Caco-2 (cell line): ENCODE results near the gene TCERG1L. TPM values are rescaled to one million over a fixed set of nuclear protein-coding genes. Genes with fewer than 3 reads are reported as not detected.
"Not testable (repeated sequence)": the region's sequence is repeated elsewhere in the genome, so short reads cannot be mapped to it uniquely, and the experiment has no call there.

Experiments used
- BruUV-seq: library from RNA; stranded (reverse); fragments of 400-500 nt; replicated peaks from 2 replicates; lab custom pipeline; 2021; lab: Mats Ljungman, UMichigan
- CTCF ChIA-PET: fragments of 300-600 bp; sonication (Branson Sonifier 250); formaldehyde crosslinking; loops from one replicate; lab custom pipeline; 2022; ENCODE audit warnings: antibody characterized with exemption; lab: Charles Lee
- POLR2A ChIA-PET: fragments of 300-600 bp; sonication (Branson Sonifier 250); formaldehyde crosslinking; loops from one replicate; lab custom pipeline; 2022; ENCODE audit warnings: antibody characterized with exemption; lab: Charles Lee
- DNase-seq, 2 experiments: peaks; one replicate each; pipeline versions ENCODE4 v3.0.0 to v3.0.0-alpha.2; 2020 to 2022
- H3K27me3 ChIP-seq: replicated peaks from 2 replicates; pipeline ENCODE4 v1.6.0; 2011; ENCODE audit warnings: low read length; ENCODE audit not compliant: control insufficient read depth, insufficient read depth
- H3K36me3 ChIP-seq: 2 replicates; pipeline ENCODE4 v1.5.1; 2011; ENCODE audit warnings: low read length; ENCODE audit not compliant: control insufficient read depth, insufficient read depth
- H3K4me1 ChIP-seq: fragments of 250-450 bp; sonication (Bioruptor Pico); 2 replicates; pipeline ENCODE4 v1.5.1; 2020; ENCODE audit warnings: mild to moderate bottlenecking
- H3K4me3 ChIP-seq: 2 replicates; pipeline ENCODE4 v1.5.1; 2011; ENCODE audit warnings: low read depth, mild to moderate bottlenecking, control low read depth, low read length
- H3K9me3 ChIP-seq: fragments of 250-450 bp; sonication (Bioruptor Pico); 2 replicates; pipeline ENCODE4 v1.5.1; 2020; ENCODE audit warnings: mild to moderate bottlenecking, moderate library complexity
- H3K27ac Mint-ChIP-seq: one replicate; pipeline ENCODE4 v1.8.0; 2022; ENCODE audit warnings: mixed read lengths; ENCODE audit not compliant: unreplicated experiment
- H3K27me3 Mint-ChIP-seq: one replicate; pipeline ENCODE4 v1.8.0; 2022; ENCODE audit warnings: mixed read lengths; ENCODE audit not compliant: insufficient read depth, unreplicated experiment
- H3K36me3 Mint-ChIP-seq: one replicate; pipeline ENCODE4 v1.8.0; 2022; ENCODE audit warnings: mild to moderate bottlenecking, mixed read lengths; ENCODE audit not compliant: insufficient read depth, unreplicated experiment
- H3K4me1 Mint-ChIP-seq: one replicate; pipeline ENCODE4 v1.8.0; 2022; ENCODE audit warnings: low read depth, mixed read lengths; ENCODE audit not compliant: unreplicated experiment
- H3K4me3 Mint-ChIP-seq: one replicate; pipeline ENCODE4 v1.8.0; 2022; ENCODE audit warnings: mild to moderate bottlenecking, moderate library complexity, mixed read lengths; ENCODE audit not compliant: unreplicated experiment
- H3K9me3 Mint-ChIP-seq: one replicate; pipeline ENCODE4 v1.8.0; 2022; ENCODE audit warnings: mixed read lengths; ENCODE audit not compliant: unreplicated experiment
- intact Hi-C: fragments of 100-400 bp; cut with micrococcal nuclease; formaldehyde crosslinking; loops from one replicate; pipeline ENCODE4 v1.10.0; 2022; ENCODE audit not compliant: unreplicated experiment
- total RNA-seq: library from RNA; stranded (reverse); gene quantifications from 2 replicates; pipeline ENCODE4 v1.2.3, GENCODE V29; 2022
- TF ChIP-seq, protein P1 (sequence below), 2 experiments: fragments of 200-600 bp in 1 of 2; IDR thresholded peaks; 1 replicate in 1 of 2; 2 replicates in 1 of 2; pipeline versions ENCODE4 v1.5.1 to v1.8.0; 2011 to 2022; ENCODE audit warnings: antibody characterized with exemption in 1 of 2, control low read depth in 1 of 2, inconsistent platforms in 1 of 2, low read depth in 1 of 2, low read length in 1 of 2, mild to moderate bottlenecking in 1 of 2, moderate library complexity in 1 of 2; ENCODE audit not compliant: insufficient read depth in 1 of 2, severe bottlenecking in 1 of 2, unreplicated experiment in 1 of 2

TCERG1L gene
- total RNA-seq, 1 experiment from 2014 or later = not detected

GRCh38 chr10:131177431-131178327 lies 133.8 kb downstream of the TCERG1L start:
- Histone ChIP-seq H3K36me3 (no peaks in the 10 kb centered on the region), H3K9me3 (no peaks in the 10 kb centered on the region), H3K4me1 (no peaks in the 10 kb centered on the region), H3K27me3 (no peaks in the 10 kb centered on the region), H3K4me3 (no peak overlapping the region)
- Mint-ChIP-seq H3K27ac (no peak overlapping the region), H3K4me3 (no peak overlapping the region), H3K4me1 (no peaks in the 10 kb centered on the region), H3K9me3 (peaks cover 5% of the 10 kb centered on the region), H3K36me3 (no peaks in the 10 kb centered on the region), H3K27me3 (no peaks in the 10 kb centered on the region)
- intact Hi-C loops = no loop called here
- BruUV-seq = no TSS peak
- TF ChIP-seq, protein P1, sequence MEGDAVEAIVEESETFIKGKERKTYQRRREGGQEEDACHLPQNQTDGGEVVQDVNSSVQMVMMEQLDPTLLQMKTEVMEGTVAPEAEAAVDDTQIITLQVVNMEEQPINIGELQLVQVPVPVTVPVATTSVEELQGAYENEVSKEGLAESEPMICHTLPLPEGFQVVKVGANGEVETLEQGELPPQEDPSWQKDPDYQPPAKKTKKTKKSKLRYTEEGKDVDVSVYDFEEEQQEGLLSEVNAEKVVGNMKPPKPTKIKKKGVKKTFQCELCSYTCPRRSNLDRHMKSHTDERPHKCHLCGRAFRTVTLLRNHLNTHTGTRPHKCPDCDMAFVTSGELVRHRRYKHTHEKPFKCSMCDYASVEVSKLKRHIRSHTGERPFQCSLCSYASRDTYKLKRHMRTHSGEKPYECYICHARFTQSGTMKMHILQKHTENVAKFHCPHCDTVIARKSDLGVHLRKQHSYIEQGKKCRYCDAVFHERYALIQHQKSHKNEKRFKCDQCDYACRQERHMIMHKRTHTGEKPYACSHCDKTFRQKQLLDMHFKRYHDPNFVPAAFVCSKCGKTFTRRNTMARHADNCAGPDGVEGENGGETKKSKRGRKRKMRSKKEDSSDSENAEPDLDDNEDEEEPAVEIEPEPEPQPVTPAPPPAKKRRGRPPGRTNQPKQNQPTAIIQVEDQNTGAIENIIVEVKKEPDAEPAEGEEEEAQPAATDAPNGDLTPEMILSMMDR (IDR thresholded peaks at IDR 0.05; ENCODE audit: insufficient read depth in 1 of 2, low read depth in 1 of 2, low read length in 1 of 2, severe bottlenecking in 1 of 2, unreplicated experiment in 1 of 2) = no peak
- CTCF ChIA-PET = no interaction called here
- POLR2A ChIA-PET = no interaction called here
- no peak for DNase-seq

GRCh38 chr10:131176907-131177306 lies 134.6 kb downstream of the TCERG1L start:
- H3K4me3 ChIP-seq = no peak overlapping the region
- TF ChIP-seq, protein P1 (IDR thresholded peaks at IDR 0.05; ENCODE audit: insufficient read depth in 1 of 2, low read depth in 1 of 2, low read length in 1 of 2, severe bottlenecking in 1 of 2, unreplicated experiment in 1 of 2) = no peak
- POLR2A ChIA-PET = no interaction called here
- H3K9me3 ChIP-seq = no peaks in the 10 kb centered on the region
- H3K27me3 ChIP-seq = no peaks in the 10 kb centered on the region
- intact Hi-C loops = no loop called here
- Mint-ChIP-seq H3K4me3 (no peak overlapping the region), H3K4me1 (no peaks in the 10 kb centered on the region), H3K36me3 (no peaks in the 10 kb centered on the region), H3K27me3 (no peaks in the 10 kb centered on the region), H3K9me3 (peaks cover 5% of the 10 kb centered on the region), H3K27ac (no peak overlapping the region)
- no peak for DNase-seq
- H3K4me1 ChIP-seq = no peaks in the 10 kb centered on the region
- CTCF ChIA-PET = no interaction called here
- no TSS peak for BruUV-seq
- H3K36me3 ChIP-seq = no peaks in the 10 kb centered on the region

GRCh38 chr10:131176324-131176723 lies 135.2 kb downstream of the TCERG1L start:
- intact Hi-C loops, H3K4me1 ChIP-seq, H3K9me3 ChIP-seq, H3K36me3 ChIP-seq, H3K27ac Mint-ChIP-seq, H3K4me1 Mint-ChIP-seq, H3K9me3 Mint-ChIP-seq, BruUV-seq, CTCF ChIA-PET, POLR2A ChIA-PET, H3K36me3 Mint-ChIP-seq, DNase-seq, H3K27me3 ChIP-seq, H3K4me3 Mint-ChIP-seq, H3K4me3 ChIP-seq, H3K27me3 Mint-ChIP-seq: not testable (repeated sequence)
